ENCODE data around the gene PARD3.

The PARD3 gene

DNA sequence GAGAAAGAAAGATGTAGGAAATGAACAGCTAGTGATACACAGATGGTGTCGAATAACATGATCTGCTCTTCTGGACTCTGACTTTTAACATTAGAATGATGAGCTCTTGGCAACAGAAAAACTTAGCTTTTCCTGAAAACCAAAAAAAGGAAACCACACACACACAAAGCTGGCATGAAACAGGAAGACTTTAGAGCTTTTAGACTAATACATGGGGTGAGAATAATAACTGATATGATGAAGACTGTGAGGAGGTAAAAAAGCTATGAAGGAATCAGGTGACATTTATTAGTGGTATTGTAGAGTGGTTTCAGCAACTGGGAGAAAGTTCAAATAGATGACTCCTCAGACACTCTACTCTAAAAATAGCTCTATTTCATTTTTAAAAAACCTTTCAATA lies 491.9 kb downstream of the PARD3 start:
- no peak for DNase-seq

GRCh38 chr10:34320265-34320664 lies 494.8 kb downstream of the PARD3 start:
- no peak for DNase-seq

GRCh38 chr10:34319197-34319846 lies 495.8 kb downstream of the PARD3 start:
- no peak for DNase-seq

DNA sequence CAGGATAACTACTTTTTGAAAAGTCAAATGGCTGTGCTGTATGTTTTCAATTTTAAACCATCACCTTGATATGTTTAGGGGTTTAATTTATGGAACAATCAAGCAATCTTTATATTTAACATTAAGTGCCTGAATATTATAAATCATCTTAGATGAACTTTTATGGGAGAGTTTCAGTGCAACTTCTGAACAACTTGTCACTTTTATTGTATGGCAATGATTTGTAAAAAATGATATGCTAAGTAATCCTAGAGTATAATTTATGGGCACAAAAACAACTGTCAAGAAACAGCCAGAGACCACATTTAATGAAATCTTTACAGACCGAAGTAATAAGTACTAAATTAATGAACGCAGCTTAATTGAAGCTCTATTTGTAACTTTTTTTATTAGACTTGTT lies 498.9 kb downstream of the PARD3 start:
- DNase-seq: no peak

DNA sequence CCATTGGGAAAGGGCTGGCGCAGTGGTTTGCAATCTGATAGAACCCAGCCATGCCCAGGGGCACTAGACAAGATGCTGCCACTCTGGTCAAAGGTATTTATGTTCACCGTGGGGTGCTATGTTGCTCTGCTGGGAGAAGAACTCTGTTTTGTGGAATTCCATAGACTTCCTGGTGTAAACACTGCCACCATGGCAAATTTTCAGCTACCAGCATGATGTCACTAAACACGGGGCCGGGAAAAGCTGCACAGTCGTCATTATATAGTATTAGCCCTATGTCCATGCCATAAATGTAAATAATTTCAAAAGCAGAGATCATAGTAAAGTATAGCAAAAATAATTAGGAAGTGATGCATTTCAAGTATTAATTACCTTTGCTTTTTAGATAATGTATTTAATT lies 500.6 kb downstream of the PARD3 start:
- no peak for DNase-seq

DNA sequence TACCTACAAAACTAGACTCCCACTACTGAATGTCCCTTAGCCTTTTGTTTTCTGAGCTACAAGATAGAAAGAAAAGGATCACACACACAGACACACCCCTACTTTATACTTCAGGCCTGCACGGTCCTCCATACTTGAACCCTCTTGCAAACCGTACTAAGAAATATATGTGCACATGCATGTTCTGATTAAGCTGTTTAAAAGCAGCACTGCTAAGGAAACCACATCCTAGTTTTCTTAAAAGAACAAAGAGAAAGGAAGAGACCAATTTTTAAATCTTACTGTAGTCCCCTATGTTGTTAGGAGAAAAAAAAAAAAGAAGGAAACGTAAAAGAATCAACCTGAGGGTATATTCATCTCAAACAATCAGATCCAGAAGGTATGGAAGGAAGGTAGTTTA lies 501.2 kb downstream of the PARD3 start:
- no peak for DNase-seq

DNA sequence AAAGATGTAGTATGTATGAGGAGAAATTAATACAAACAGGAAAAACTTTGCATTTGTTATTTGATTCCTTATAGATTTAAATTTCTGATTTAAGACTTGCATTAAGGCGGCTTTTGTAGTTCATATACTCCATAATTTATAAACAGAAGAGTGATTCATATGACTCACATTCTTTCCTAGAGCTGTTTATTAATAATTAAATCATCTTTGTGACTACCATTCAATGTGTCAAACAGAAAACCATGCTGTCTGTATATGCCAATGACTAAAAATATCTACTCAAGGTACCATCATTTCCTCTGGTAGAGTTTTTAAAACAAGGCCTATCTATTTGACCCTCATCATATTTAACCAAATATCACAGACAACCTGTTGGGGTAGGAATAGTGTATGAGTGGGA lies 501.7 kb downstream of the PARD3 start:
- DNase-seq: no peak

DNA sequence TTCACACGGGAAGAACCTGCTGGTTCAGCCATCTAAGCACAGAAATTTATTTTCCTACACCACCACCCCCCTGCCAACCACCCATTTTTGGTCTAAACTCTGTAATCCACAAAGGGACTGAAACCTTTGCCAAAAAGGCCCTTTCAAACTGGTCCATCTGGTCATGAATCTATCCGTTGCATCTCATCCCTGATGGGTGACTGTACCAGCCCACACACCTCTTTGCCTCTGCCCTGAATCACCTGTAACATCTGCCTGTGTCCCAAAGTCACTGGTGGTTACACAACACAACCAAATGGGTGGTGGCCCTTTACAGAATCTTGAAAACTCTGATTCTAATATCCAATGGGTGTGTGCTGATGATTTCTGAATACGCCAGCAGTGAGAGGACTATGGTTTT lies 503.4 kb downstream of the PARD3 start:
- no peak for DNase-seq

DNA sequence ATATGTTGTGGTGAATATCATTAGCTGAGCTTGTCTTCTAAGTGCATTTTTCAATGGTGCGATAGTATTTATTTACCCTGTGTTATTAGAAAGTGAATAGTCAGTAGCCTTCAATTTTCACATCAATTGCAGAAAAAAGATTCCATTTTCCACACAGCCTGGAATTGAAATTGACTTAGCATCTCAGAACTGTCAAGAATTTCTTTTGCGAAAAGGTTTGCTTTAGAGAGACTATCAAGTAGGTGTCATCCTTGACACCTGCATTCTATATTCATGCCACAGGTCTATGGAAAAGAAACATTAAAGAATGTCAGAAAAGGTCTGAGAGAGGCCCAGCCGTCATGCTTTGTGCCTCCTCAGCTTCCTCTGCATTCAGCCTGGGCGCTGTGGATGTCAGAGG lies 504.9 kb downstream of the PARD3 start:
- no peak for DNase-seq

- no peak for DNase-seq
These were observed 509.9 kb downstream of the PARD3 start for GRCh38 chr10:34305189-34305588.

DNA sequence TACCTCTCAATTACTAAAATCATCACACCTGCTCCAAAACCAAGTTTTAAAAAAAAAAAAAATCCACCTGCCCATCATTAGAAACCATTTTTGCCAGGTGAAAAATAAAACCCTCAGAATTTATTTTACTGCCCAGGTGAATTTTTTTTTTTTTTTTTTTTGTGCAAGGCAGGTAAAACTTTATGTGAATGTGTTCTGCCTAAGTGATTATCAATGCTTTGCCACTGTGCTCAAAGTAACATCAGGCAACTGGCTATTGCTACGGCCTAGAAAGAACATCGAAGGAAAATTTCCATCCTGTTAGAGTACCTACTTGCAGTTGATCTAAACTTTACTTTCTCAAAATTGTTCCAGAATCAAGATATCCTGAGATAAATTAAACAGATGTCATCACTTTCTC lies 512.1 kb downstream of the PARD3 start:
- DNase-seq: no peak

DNA sequence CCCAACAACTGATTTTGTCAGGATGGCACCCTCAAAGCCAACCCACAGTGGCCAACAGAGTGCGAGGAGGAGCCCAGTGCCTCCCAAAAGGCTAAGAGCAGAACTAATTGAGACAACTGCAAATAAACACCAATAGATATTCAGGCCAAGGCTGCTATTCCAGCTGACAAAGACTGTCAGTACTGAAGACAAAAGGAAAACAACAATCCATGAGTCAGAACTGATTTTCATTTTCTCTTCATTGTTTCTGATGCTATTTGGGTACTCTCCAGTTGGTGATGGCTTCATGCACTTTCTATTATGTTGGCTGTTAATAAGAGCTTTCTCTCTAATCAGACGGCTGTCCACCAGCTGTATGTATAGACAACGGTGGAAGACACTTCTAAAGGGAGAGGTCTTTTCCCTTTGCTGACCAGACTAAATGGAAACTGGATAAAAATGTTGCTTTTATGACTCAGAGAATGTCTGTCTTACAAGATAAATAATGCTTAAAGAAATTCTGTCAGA lies 515.9 kb downstream of the PARD3 start:
- no peak for DNase-seq

DNA sequence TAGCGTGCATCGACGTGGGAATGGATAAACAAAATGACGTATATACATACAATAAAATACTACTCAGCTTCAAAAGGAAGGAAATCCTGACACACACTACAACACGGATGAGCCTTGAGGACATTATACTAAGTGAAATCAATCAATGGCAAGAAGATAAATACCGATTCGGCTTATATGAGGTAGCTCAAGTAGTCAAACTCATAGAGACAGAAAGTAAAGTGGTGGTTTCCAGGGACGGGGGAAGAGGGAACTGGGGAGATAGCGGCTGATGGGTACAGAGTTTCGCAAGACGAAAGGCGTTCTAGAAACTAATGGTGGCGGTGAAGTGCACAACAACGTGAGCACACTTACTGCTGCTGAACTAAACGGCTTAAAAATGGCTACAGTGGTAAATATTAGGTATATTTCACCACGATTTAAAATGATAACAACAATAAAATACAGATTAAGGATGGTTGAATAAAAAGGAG lies 516.7 kb downstream of the PARD3 start:
- DNase-seq: no peak

GRCh38 chr10:34297541-34298345 lies 517.4 kb downstream of the PARD3 start:
- no peak for DNase-seq

DNA sequence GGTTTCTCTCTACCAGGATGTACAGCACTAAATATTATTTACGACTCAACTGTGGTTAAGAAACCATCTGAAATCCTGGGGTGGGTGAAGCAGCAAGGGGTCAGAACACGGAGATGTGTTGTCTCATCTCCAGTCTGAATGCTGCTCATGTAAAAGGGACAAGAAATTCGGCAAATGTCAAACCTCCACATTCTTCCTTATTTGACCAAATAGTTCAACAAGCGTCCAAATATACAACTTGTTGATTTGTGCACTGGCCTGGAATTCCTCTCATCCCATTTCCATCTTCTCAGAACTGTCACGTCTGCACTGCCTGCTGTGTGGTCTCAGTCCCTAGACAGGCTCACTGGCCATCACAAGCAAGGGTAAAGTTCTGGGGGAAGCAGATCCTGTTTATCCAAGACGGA lies 520.0 kb downstream of the PARD3 start:
- DNase-seq: no peak

DNA sequence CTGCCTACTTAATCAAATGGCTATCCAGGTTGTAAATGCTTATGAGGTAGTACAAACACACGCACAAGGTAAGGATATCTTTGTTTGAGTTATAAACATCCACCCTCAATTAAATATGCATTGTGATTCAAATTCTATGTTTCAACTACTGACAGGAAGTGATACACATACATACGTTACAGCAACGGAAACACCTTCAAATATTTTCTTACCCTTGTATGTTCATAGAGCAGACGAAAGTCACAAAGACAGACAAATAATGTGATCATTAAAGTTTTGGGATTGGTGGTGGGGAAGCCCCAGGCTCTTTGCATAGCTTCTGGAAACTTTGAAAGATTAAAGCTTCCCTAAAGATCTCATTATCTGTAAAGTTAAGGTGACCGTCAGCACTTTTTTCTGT lies 521.0 kb downstream of the PARD3 start:
- no peak for DNase-seq

DNA sequence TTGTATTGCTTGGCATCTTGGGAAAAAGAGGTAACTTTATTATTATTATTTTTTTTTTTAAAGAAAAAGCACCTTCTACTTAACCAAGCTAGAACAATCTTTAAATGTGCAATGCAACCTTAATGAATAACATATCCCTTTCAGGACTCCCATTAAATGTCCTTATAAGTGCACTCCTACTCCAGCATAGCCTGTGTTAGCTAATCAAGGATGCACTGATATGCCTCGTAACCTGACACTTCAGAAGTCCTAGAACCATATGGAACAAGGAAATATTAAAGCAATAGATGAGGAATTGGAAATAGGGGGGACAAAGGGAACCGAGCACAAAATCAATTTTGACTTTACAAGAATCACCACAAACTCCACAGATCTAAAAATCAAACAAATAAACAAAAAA lies 522.4 kb downstream of the PARD3 start:
- no peak for DNase-seq

GRCh38 chr10:34292194-34292565 lies 522.9 kb downstream of the PARD3 start:
- DNase-seq: no peak

- no peak for DNase-seq
These were observed 523.5 kb downstream of the PARD3 start for GRCh38 chr10:34291466-34292193.

GRCh38 chr10:34290412-34291081 lies 524.5 kb downstream of the PARD3 start:
- no peak for DNase-seq

DNA sequence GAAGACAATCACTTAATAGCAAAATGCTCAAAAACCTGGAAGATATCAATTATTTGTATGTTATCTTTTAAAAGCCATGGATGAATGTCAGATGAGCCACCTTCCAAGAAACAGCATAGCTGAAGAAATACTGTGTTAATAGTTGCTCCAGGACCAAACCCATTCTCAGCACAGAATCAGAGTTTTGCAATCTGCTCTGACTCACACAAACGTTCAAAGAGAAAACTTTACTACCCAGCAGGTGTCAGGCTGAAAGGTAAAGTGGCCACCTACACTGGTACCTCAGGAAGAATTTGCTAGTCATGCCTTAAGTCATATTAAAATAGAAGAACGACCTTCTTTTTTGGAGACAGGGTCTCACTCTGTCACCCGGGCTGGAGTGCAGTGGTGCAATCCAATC lies 526.5 kb downstream of the PARD3 start:
- no peak for DNase-seq

DNA sequence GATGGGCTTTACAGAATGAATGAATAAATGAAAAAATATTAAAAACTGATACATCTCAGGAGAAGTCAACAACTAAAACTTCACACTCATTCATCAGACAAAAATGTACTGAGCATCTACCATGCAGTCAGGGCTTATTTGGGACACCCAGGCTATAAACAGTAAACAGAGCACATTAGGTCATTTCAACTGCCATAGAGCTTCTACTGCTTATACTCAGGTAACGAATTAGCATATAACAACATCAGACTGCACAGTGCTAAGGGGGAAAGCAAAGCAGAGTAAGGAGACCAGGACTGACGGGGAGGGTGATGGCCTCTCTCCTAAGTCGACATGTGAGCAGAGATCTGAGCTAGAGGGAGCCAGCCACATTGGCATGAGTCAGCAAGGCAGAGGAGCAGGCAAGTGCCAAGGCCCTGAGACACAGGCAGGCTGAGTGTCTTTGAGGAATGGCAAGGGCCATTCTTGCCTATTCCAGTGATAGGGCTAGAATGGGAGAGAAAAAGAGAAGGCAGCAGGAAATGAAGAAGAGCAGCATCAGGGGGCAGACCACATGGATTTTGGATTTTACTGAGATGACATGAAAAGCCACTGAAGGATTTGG lies 528.9 kb downstream of the PARD3 start:
- DNase-seq: no peak

Data from CD4-positive, alpha-beta T cell treated with Interferon gamma for 1 hour (primary cell).